GM12872 (cell line): ENCODE results near the gene GALNT18.

ENCODE experiments used
- CTCF ChIP-seq: IDR thresholded peaks from 3 replicates; pipeline ENCODE4 v1.5.1; 2011; ENCODE audit warnings: low read depth, mild to moderate bottlenecking, low read length, moderate library complexity; ENCODE audit not compliant: insufficient read depth

Gene GALNT18

DNA sequence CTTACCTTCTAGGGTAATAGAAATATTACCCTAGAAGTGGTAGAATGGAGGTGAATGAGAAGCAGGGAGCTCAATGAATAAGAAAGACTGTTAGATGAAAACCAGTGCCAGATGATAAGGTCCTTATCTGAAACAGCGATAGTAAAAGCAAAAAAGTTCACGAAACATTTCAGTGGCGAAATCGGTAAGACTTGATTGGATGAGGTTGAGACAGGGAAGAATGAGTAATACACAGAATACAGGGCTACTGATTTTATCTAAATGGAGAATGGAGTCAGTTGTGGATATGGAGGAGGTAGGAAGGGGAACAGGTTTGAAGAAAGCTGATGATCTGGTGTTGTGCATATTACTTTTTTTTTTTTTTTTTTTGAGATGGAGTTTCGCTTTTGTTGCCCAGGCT, 96.5 kb downstream of the GALNT18 start:
- TF ChIP-seq CTCF: no peak

DNA sequence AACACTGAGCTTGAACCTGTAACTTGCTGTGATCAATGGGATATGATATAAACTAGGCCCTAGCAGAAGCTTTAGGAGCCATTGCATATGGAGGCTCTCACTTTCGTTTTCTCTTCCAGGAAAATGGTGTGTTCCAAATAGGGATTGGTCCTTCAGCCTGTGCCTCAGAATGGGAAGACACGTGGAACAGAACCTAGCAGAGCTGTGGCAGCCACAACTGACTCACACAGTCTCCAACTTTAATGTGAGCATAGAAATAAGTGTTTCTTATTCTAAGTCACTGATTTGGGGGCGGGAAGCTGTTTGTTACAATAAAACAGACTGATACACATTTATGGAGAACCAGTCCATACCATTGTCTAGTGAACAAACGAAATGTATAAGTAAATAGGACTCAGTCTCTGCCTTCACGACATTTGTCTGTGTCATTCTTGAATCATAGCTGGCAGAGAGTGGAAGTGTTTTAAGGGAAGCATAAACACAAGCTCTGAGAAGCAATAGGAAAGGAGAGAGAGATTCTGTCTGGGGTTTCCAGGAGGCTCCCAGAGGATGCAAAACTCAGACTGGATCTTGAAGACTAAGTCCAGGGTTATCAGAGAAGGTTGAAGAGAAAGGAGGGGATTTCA, 97.3 kb downstream of the GALNT18 start:
- no peak for TF ChIP-seq CTCF

DNA sequence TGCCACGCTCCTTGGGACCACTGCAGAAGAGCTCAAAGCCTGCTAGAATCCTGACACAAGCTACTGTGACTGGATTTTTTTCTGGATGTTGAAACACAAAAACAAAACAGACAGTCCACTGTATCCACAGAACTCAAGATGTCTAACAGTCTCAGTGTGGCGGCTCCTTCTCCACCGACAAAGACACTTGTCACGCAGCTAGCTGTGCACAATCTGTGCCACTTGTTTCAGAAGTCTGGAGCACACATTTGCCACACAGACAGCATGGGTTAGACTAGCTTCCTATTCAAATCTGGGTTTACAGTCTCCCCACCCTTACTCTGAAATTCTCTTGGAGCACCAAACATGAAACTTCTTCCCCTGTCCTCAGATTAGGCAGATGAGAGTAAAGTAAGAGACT, 99.2 kb downstream of the GALNT18 start:
- TF ChIP-seq CTCF: no peak

GRCh38 chr11:11521306-11522002, 100.4 kb downstream of the GALNT18 start:
- TF ChIP-seq CTCF: no peak

DNA sequence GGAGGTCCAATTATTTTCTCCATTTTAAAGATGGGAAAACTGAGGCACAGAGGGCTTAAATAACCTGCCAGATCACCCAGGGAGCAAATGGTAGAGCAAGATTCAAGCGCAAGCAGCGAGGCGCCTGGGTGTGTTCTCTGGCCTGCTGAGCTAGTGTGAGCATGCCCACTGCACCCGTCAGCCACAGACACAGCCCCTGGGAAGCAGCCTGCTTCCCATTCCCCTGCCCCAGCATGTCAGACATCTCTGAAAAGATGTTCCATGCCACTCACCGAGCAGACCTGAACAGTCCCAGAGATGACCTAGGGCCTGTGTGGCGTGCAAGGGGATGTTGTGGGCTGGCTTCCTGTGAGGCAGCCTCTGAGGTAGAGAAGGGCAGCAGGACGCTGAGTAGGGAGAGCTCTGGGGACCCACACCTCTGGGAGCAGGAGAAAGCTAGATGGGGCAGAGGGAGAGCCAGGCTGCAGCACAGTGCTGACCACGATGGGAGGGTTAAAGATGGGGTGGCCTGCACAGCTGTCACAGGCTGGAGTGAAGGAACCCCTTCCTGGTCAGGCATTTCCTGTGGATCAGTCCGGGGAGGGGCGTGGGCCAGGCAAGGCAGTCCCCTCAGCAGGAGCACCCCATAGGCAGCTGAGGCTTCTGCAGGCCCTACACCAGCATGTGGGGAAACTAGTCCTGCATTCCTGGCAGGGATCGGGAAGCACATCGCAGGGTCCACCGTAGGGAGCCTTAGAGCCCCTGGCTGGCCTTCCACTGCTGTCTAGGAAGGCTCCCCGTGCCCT, 101.4 kb downstream of the GALNT18 start:
- no peak for TF ChIP-seq CTCF

DNA sequence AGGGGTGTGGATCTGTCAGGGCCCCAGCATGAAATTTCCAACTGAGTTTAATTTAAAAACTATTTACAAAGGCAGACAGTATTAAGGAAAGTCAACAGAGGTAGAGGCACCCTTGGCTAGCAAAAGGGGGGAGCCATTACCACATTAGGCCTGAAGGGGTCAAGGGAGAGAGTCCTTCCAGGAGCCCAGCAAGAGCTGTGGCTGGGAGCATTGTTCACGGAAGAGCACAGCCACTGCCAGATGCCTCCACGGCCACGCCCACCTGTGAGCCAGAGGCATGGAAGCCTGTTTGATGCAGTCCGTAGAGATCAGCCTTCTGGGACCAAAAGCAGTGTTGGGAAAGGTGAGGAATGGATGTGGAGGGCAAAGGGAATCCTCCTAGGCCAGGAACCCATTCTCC, 102.6 kb downstream of the GALNT18 start:
- TF ChIP-seq CTCF: 0 out of 3 replicates have a peak, but pooled peaks have one; percentile 10

- TF ChIP-seq CTCF: no peak
Measured at GRCh38 chr11:11514246-11514645, 107.6 kb downstream of the GALNT18 start.
